ENCODE measurements around the gene WIPF2. TPM values are rescaled to one million over a fixed set of nuclear protein-coding genes. Genes with fewer than 3 reads are reported as not detected.

WIPF2 gene
- total and polyA plus RNA-seq, 2 experiments from 2014 or later: 7.1 to 21.8 TPM

GRCh38 chr17:40174514-40174913 is 44.6 kb upstream of the WIPF2 start:
- Histone ChIP-seq H3K9me3 (ENCODE audit: low read depth) (no peaks in the 10 kb centered on the region), H3K4me3 (no peak overlapping the region), H3K36me3 (peaks cover 22% of the 10 kb centered on the region), H3K27ac (no peak overlapping the region), H3K4me1 (ENCODE audit: low read depth) (no peaks in the 10 kb centered on the region), H3K27me3 (no peaks in the 10 kb centered on the region)
- DNase-seq (ENCODE audit: low read depth in 1 of 2, low spot score in 1 of 2): no peak
- TF ChIP-seq, protein P1, sequence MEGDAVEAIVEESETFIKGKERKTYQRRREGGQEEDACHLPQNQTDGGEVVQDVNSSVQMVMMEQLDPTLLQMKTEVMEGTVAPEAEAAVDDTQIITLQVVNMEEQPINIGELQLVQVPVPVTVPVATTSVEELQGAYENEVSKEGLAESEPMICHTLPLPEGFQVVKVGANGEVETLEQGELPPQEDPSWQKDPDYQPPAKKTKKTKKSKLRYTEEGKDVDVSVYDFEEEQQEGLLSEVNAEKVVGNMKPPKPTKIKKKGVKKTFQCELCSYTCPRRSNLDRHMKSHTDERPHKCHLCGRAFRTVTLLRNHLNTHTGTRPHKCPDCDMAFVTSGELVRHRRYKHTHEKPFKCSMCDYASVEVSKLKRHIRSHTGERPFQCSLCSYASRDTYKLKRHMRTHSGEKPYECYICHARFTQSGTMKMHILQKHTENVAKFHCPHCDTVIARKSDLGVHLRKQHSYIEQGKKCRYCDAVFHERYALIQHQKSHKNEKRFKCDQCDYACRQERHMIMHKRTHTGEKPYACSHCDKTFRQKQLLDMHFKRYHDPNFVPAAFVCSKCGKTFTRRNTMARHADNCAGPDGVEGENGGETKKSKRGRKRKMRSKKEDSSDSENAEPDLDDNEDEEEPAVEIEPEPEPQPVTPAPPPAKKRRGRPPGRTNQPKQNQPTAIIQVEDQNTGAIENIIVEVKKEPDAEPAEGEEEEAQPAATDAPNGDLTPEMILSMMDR (IDR thresholded peaks at IDR 0.05; ENCODE audit: low read depth, low read length): no peak

DNA sequence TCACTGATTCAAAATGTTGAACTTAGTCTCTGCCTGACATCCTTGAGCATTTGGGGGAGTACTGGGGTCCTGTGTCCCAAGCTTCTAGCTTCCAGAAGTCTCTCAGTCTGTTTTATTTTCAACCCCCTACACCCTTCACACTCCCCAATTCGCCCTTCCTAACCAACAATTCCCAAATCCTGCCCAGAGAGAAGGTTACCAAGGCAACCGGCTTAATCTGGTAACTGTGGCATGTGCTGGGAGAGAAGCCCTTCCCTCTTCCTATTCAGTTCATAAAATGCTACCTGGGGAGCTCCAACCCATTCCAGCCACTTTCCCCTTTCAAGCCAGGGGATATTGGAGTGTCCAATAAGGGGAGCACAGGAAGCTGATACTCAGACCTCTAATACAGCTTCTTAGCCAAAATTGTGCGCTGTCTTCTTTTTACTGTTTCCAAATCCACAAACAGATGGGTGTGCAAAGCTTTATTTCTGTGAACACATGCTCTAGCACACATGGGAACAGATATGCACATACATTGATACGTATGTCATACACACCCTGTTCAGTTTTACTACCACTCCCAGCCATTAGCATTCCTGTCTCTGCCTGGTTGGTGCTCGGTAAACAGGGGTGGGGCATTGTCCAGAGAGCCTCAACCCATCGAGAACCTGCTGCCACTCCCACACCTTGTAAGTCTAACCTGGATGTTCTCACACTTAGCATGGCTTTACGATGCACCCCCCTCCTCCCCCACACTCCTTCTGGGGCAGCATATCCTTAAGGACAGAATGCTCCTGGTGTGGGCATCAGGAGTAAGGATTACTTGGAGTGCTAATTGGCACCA is 43.0 kb upstream of the WIPF2 start:
- Histone ChIP-seq H3K4me1 (ENCODE audit: low read depth) (no peaks in the 10 kb centered on the region), H3K27me3 (no peaks in the 10 kb centered on the region), H3K9me3 (ENCODE audit: low read depth) (no peaks in the 10 kb centered on the region), H3K36me3 (peaks cover 9% of the 10 kb centered on the region), H3K4me3 (no peak overlapping the region), H3K27ac (no peak overlapping the region)
- TF ChIP-seq, protein P1 (IDR thresholded peaks at IDR 0.05; ENCODE audit: low read depth, low read length): no peak
- no peak for DNase-seq (ENCODE audit: low read depth in 1 of 2, low spot score in 1 of 2)

DNA sequence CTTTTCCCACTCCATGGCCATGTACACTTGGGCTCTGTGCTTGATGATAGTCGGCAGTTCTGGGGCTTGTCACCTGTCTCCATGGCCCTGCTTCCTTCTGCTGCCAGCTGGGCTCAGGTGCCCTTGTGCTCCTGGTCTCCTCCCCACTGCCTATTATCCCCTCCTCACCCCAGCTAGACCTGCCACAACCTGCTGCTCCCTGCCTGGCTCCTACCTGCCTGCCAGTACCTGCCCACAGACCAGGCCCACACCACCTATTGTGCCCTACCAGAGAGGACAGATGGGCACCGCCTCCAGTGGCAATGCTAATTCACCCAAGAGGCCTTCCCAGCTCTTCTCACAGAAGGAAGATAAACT is 42.4 kb upstream of the WIPF2 start:
- Histone ChIP-seq H3K4me1 (ENCODE audit: low read depth) (no peaks in the 10 kb centered on the region), H3K4me3 (no peak overlapping the region), H3K9me3 (ENCODE audit: low read depth) (no peaks in the 10 kb centered on the region), H3K27me3 (no peaks in the 10 kb centered on the region), H3K36me3 (peaks cover 3% of the 10 kb centered on the region), H3K27ac (no peak overlapping the region)
- no peak for DNase-seq (ENCODE audit: low read depth in 1 of 2, low spot score in 1 of 2)
- TF ChIP-seq, protein P1 (IDR thresholded peaks at IDR 0.05; ENCODE audit: low read depth, low read length): no peak

DNA sequence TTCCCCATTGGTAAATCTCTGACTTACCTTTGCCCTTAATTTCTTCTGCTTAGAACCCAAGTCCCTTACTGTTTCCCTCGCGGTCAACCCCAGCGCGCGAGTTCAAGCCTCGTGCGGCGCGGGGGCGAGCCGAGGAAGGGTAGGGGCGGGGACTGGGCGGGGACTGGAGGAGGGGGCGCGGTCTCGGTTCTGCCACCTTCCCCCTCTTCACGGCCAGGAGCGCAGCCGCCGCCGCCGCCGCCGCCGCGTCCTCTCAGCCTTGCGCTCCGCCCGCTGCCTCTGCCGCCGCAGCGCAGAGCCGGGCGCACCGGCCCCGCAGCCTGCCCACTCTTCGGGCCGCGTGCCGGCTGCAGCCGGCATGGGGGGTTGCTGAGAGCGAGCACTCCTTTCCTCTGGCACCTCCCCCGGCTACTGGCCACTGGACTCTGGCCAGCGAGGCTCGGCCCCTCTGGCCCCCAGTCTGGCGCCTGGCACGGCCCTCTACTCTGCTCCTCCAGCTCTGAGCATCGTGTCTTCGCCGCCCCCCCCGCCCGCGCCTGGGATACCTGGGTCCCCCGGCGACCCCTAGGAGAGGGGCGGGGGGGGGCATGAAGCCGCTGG is 41.7 kb upstream of the WIPF2 start, which contains the start of gene RAPGEFL1:
Gene RAPGEFL1 (plus strand): TSS at position 196 of the 600 bp plus-strand sequence. CDS start 392 bp downstream, at position 588.
- H3K9me3 ChIP-seq (ENCODE audit: low read depth): no peaks in the 10 kb centered on the region
- DNase-seq (ENCODE audit: low read depth in 1 of 2, low spot score in 1 of 2): peak; percentile 85 to 89
- peaks cover 6% of the 10 kb centered on the region for H3K4me1 ChIP-seq (ENCODE audit: low read depth)
- H3K36me3 ChIP-seq: no peaks in the 10 kb centered on the region
- no peaks in the 10 kb centered on the region for H3K27me3 ChIP-seq
- H3K27ac ChIP-seq: no peak within 1 kb of the TSS
- H3K4me3 ChIP-seq: peak within 1 kb of the TSS; percentile 41
- TF ChIP-seq, protein P1 (IDR thresholded peaks at IDR 0.05; ENCODE audit: low read depth, low read length): no peak

DNA sequence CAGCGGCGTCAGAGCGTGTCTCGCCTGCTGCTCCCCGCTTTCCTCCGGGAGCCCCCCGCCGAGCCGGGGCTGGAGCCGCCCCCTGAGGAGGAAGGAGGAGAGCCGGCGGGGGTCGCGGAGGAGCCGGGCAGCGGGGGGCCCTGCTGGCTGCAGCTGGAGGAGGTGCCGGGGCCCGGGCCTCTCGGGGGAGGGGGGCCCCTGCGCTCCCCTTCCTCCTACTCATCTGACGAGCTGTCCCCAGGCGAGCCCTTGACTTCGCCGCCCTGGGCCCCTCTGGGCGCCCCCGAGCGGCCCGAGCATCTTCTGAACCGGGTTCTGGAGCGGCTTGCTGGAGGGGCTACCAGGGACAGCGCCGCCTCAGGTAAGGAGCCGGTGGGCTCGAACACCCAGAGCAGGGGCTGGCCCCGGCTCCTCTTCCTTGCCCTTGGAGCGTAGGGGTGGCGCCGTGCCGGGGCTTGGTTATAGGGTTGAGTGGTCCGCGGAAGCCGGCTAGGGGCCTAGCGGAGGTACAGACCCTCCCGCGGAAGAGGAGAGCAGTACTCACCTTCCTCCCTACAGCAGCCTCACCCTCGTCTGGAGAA is 41.0 kb upstream of the WIPF2 start:
- peak in 1 of 2 donors; percentile 39 for DNase-seq (ENCODE audit: low read depth in 1 of 2, low spot score in 1 of 2)
- TF ChIP-seq, protein P1 (IDR thresholded peaks at IDR 0.05; ENCODE audit: low read depth, low read length): no peak
- Histone ChIP-seq H3K4me3 (peak overlapping the region; percentile 41), H3K27ac (no peak overlapping the region), H3K27me3 (no peaks in the 10 kb centered on the region), H3K36me3 (no peaks in the 10 kb centered on the region), H3K9me3 (ENCODE audit: low read depth) (no peaks in the 10 kb centered on the region), H3K4me1 (ENCODE audit: low read depth) (peaks cover 13% of the 10 kb centered on the region)
